HEK293 (cell line): ENCODE data around the gene PTPRK.

Experiments
- GLI4 ChIP-seq: fragments of 450-650 bp; formaldehyde crosslinking; IDR thresholded peaks from 2 replicates; pipeline ENCODE4 v1.5.1; 2016; ENCODE audit warnings: missing biosample characterization, missing genetic modification characterization
- KLF10 ChIP-seq: fragments of 450-650 bp; IDR thresholded peaks from 2 replicates; pipeline ENCODE4 v1.5.1; 2018; ENCODE audit warnings: missing biosample characterization, mild to moderate bottlenecking, missing genetic modification characterization
- SALL2 ChIP-seq: fragments of 450-650 bp; formaldehyde crosslinking; IDR thresholded peaks from 2 replicates; pipeline ENCODE4 v1.5.0; 2017; ENCODE audit warnings: missing biosample characterization, mild to moderate bottlenecking, missing genetic modification characterization, borderline replicate concordance
- YY1 ChIP-seq: fragments of 450-650 bp; formaldehyde crosslinking; IDR thresholded peaks from 2 replicates; pipeline ENCODE4 v1.5.1; 2018; ENCODE audit warnings: missing biosample characterization, missing genetic modification characterization
- ZNF23 ChIP-seq: fragments of 450-650 bp; formaldehyde crosslinking; IDR thresholded peaks from 2 replicates; pipeline ENCODE4 v1.5.1; 2016; ENCODE audit warnings: missing biosample characterization, missing genetic modification characterization, borderline replicate concordance
- ZNF391 ChIP-seq: fragments of 450-650 bp; formaldehyde crosslinking; IDR thresholded peaks from 2 replicates; pipeline ENCODE4 v1.5.1; 2016; ENCODE audit warnings: low read depth, missing biosample characterization, missing genetic modification characterization, borderline replicate concordance
- ZNF548 ChIP-seq: fragments of 450-650 bp; formaldehyde crosslinking; IDR thresholded peaks from 2 replicates; pipeline ENCODE4 v1.5.1; 2016; ENCODE audit warnings: missing biosample characterization, missing genetic modification characterization
- ZNF654 ChIP-seq: fragments of 450-650 bp; formaldehyde crosslinking; IDR thresholded peaks from 2 replicates; pipeline ENCODE4 v1.5.1; 2016; ENCODE audit warnings: low read depth, missing biosample characterization, missing genetic modification characterization
- ZNF768 ChIP-seq: fragments of 450-650 bp; formaldehyde crosslinking; IDR thresholded peaks from 2 replicates; pipeline ENCODE4 v1.5.1; 2018; ENCODE audit warnings: missing biosample characterization, mild to moderate bottlenecking, missing genetic modification characterization
- ZNF785 ChIP-seq: fragments of 450-650 bp; formaldehyde crosslinking; IDR thresholded peaks from 2 replicates; pipeline ENCODE4 v1.5.1; 2016; ENCODE audit warnings: missing biosample characterization, missing genetic modification characterization
- ZNF792 ChIP-seq: fragments of 450-650 bp; formaldehyde crosslinking; IDR thresholded peaks from 2 replicates; pipeline ENCODE4 v1.5.1; 2016; ENCODE audit warnings: missing biosample characterization, missing genetic modification characterization
- TF ChIP-seq, protein P1 (sequence below): fragments of 450-650 bp; formaldehyde crosslinking; IDR thresholded peaks from 2 replicates; pipeline ENCODE4 v1.5.1; 2016; ENCODE audit warnings: missing biosample characterization, missing genetic modification characterization
- TF ChIP-seq, protein P2 (sequence below): fragments of 450-650 bp; formaldehyde crosslinking; IDR thresholded peaks from 2 replicates; pipeline ENCODE4 v1.5.1; 2016; ENCODE audit warnings: missing biosample characterization, missing genetic modification characterization

- no peak for TF ChIP-seq ZNF391 (tag by site-specific recombination)
- TF ChIP-seq GLI4 (tag by site-specific recombination), result no peak
- no peak for TF ChIP-seq ZNF654
- TF ChIP-seq ZNF792 (tag by site-specific recombination), result no peak
- TF ChIP-seq, protein P1, sequence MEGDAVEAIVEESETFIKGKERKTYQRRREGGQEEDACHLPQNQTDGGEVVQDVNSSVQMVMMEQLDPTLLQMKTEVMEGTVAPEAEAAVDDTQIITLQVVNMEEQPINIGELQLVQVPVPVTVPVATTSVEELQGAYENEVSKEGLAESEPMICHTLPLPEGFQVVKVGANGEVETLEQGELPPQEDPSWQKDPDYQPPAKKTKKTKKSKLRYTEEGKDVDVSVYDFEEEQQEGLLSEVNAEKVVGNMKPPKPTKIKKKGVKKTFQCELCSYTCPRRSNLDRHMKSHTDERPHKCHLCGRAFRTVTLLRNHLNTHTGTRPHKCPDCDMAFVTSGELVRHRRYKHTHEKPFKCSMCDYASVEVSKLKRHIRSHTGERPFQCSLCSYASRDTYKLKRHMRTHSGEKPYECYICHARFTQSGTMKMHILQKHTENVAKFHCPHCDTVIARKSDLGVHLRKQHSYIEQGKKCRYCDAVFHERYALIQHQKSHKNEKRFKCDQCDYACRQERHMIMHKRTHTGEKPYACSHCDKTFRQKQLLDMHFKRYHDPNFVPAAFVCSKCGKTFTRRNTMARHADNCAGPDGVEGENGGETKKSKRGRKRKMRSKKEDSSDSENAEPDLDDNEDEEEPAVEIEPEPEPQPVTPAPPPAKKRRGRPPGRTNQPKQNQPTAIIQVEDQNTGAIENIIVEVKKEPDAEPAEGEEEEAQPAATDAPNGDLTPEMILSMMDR (tag by site-specific recombination), result no peak
- TF ChIP-seq ZNF548 (tag by site-specific recombination), result no peak
- TF ChIP-seq KLF10 (tag by site-specific recombination), result no peak
- TF ChIP-seq ZNF768 (tag by site-specific recombination), result no peak
- no peak for TF ChIP-seq ZNF785 (tag by site-specific recombination)
- no peak for TF ChIP-seq SALL2
- no peak for TF ChIP-seq YY1 (tag by site-specific recombination)
- TF ChIP-seq, protein P2, sequence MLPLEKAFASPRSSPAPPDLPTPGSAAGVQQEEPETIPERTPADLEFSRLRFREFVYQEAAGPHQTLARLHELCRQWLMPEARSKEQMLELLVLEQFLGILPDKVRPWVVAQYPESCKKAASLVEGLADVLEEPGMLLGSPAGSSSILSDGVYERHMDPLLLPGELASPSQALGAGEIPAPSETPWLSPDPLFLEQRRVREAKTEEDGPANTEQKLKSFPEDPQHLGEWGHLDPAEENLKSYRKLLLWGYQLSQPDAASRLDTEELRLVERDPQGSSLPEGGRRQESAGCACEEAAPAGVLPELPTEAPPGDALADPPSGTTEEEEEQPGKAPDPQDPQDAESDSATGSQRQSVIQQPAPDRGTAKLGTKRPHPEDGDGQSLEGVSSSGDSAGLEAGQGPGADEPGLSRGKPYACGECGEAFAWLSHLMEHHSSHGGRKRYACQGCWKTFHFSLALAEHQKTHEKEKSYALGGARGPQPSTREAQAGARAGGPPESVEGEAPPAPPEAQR (tag by site-specific recombination), result no peak
- no peak for TF ChIP-seq ZNF23 (tag by site-specific recombination)
Observed at GRCh38 chr6:128164254-128164653, 356.1 kb downstream of the PTPRK start.
